GM23338 (cell line): Measurements from ENCODE around the gene ERCC5. TPM values are rescaled to one million over a fixed set of nuclear protein-coding genes. Genes with fewer than 3 reads are reported as not detected.

Experiments used
- ATAC-seq: fragments of 200-7000 bp; cut with Tn5 transposase; 3 replicates; pipeline ENCODE4 v1.9.1; 2020
- DNase-seq: peaks from one replicate; pipeline ENCODE4 v3.0.0-alpha.2; 2015; ENCODE audit warnings: low spot score
- H2AFZ ChIP-seq: fragments of 200-600 bp; sonication (generic); 2 replicates; pipeline ENCODE4 v1.8.0; 2016; ENCODE audit warnings: antibody characterized with exemption, mild to moderate bottlenecking, moderate library complexity
- H3F3A ChIP-seq: fragments of 200-600 bp; sonication (generic); replicated peaks from 2 replicates; pipeline ENCODE4 v1.8.0; 2017; ENCODE audit warnings: antibody characterized with exemption, mixed run types, low read depth
- H3K27ac ChIP-seq: fragments of 200-600 bp; sonication (generic); 2 replicates; pipeline ENCODE4 v1.6.1; 2016; ENCODE audit warnings: low read depth
- H3K27me3 ChIP-seq: fragments of 200-600 bp; sonication (generic); 2 replicates; pipeline ENCODE4 v1.8.0; 2016; ENCODE audit warnings: mild to moderate bottlenecking, mixed run types, moderate library complexity; ENCODE audit not compliant: insufficient read depth
- H3K36me3 ChIP-seq: fragments of 200-600 bp; sonication (generic); 2 replicates; pipeline ENCODE4 v1.8.0; 2016; ENCODE audit warnings: mild to moderate bottlenecking; ENCODE audit not compliant: insufficient read depth
- H3K4me1 ChIP-seq: fragments of 200-600 bp; sonication (generic); 2 replicates; pipeline ENCODE4 v1.8.0; 2016; ENCODE audit warnings: mild to moderate bottlenecking, moderate library complexity; ENCODE audit not compliant: insufficient read depth
- H3K4me2 ChIP-seq: fragments of 200-600 bp; sonication (generic); 2 replicates; pipeline ENCODE4 v1.7.1; 2017; ENCODE audit warnings: mixed run types
- H3K4me3 ChIP-seq: fragments of 200-600 bp; sonication (generic); 2 replicates; pipeline ENCODE4 v1.6.1; 2016; ENCODE audit warnings: mixed run types
- H3K79me2 ChIP-seq: fragments of 200-600 bp; sonication (generic); replicated peaks from 2 replicates; pipeline ENCODE4 v1.8.0; 2017; ENCODE audit warnings: mild to moderate bottlenecking; ENCODE audit not compliant: insufficient read depth
- H3K9me2 ChIP-seq: fragments of 200-600 bp; sonication (generic); 2 replicates; pipeline ENCODE4 v1.8.0; 2017; ENCODE audit not compliant: insufficient read depth
- H4K20me1 ChIP-seq: fragments of 200-600 bp; sonication (generic); replicated peaks from 2 replicates; pipeline ENCODE4 v1.8.0; 2017; ENCODE audit warnings: mild to moderate bottlenecking; ENCODE audit not compliant: insufficient read depth
- H3K27ac Mint-ChIP-seq: 2 replicates; pipeline ENCODE4 v1.8.0; 2020; ENCODE audit warnings: inconsistent platforms, mild to moderate bottlenecking, moderate library complexity, mixed read lengths
- H3K27me3 Mint-ChIP-seq: 3 replicates; pipeline ENCODE4 v1.8.0; 2022; ENCODE audit warnings: low read depth, mild to moderate bottlenecking, moderate library complexity, mixed read lengths, inconsistent platforms; ENCODE audit not compliant: insufficient read depth, poor library complexity
- H3K36me3 Mint-ChIP-seq: 3 replicates; pipeline ENCODE4 v1.8.0; 2021; ENCODE audit warnings: low read depth, mild to moderate bottlenecking, inconsistent platforms, moderate library complexity, mixed read lengths
- H3K4me1 Mint-ChIP-seq: 3 replicates; pipeline ENCODE4 v1.8.0; 2020; ENCODE audit warnings: mild to moderate bottlenecking, inconsistent platforms, mixed read lengths
- H3K4me3 Mint-ChIP-seq: 3 replicates; pipeline ENCODE4 v1.8.0; 2021; ENCODE audit warnings: moderate library complexity, mild to moderate bottlenecking, inconsistent platforms, mixed read lengths
- H3K9me3 Mint-ChIP-seq: 3 replicates; pipeline ENCODE4 v1.8.0; 2020; ENCODE audit warnings: moderate library complexity, mild to moderate bottlenecking, inconsistent platforms, mixed read lengths
- CREB1 ChIP-seq: fragments of 250-450 bp; sonication (Bioruptor Pico); IDR thresholded peaks from 2 replicates; pipeline ENCODE4 v1.5.0; 2020; ENCODE audit warnings: low read depth, mild to moderate bottlenecking, moderate library complexity
- CTCF ChIP-seq, 2 experiments: fragments of 200-600 bp in 1 of 2; sonication (generic) in 1 of 2; conservative IDR thresholded peaks; 2 replicates each; pipeline versions ENCODE4 v1.5.1 to v1.6.1; 2016 to 2017; ENCODE audit warnings: antibody characterized with exemption in 2 of 2, low read depth in 2 of 2, mild to moderate bottlenecking in 2 of 2, moderate library complexity in 1 of 2
- EZH2phosphoT487 ChIP-seq: fragments of 200-600 bp; sonication (generic); IDR thresholded peaks from one replicate; pipeline ENCODE4 v1.8.1; 2018; ENCODE audit warnings: antibody characterized with exemption; ENCODE audit not compliant: unreplicated experiment
- STAT1 ChIP-seq: IDR thresholded peaks from one replicate; pipeline ENCODE4 v1.6.1; 2016; ENCODE audit warnings: antibody characterized with exemption; ENCODE audit not compliant: unreplicated experiment
- ZNF114 ChIP-seq: fragments of 250-450 bp; sonication (Bioruptor Pico); IDR thresholded peaks from 2 replicates; pipeline ENCODE4 v1.5.0; 2020; ENCODE audit warnings: mild to moderate bottlenecking, moderate library complexity
- ZNF331 ChIP-seq: fragments of 250-450 bp; sonication (Bioruptor Pico); IDR thresholded peaks from 2 replicates; pipeline ENCODE4 v1.5.0; 2020; ENCODE audit warnings: low read depth, mild to moderate bottlenecking, moderate library complexity
- ZNF462 ChIP-seq: fragments of 250-450 bp; sonication (Bioruptor Pico); IDR thresholded peaks from 2 replicates; pipeline ENCODE4 v1.5.0; 2020; ENCODE audit warnings: mild to moderate bottlenecking, moderate library complexity
- polyA plus RNA-seq: library from polyadenylated mRNA; unstranded; fragments of >200 nt; fragmentation: Nextera tagmentation; extraction: Ambion mirVana; gene quantifications from 2 replicates; pipeline ENCODE4 v1.2.1, GENCODE V29; 2016
- total RNA-seq: library from RNA; depleted of rRNA; stranded (reverse); fragments of >200 nt; shearing (Covaris generic); gene quantifications from 2 replicates; pipeline ENCODE4 v1.2.3, GENCODE V29; 2014
- TF ChIP-seq, protein P1 (sequence below): IDR thresholded peaks from 2 replicates; pipeline ENCODE4 v1.6.1; 2016; ENCODE audit warnings: antibody characterized with exemption

ERCC5 gene
- total and polyA plus RNA-seq, 2 experiments from 2014 or later = 25.4 to 26.2 TPM

DNA sequence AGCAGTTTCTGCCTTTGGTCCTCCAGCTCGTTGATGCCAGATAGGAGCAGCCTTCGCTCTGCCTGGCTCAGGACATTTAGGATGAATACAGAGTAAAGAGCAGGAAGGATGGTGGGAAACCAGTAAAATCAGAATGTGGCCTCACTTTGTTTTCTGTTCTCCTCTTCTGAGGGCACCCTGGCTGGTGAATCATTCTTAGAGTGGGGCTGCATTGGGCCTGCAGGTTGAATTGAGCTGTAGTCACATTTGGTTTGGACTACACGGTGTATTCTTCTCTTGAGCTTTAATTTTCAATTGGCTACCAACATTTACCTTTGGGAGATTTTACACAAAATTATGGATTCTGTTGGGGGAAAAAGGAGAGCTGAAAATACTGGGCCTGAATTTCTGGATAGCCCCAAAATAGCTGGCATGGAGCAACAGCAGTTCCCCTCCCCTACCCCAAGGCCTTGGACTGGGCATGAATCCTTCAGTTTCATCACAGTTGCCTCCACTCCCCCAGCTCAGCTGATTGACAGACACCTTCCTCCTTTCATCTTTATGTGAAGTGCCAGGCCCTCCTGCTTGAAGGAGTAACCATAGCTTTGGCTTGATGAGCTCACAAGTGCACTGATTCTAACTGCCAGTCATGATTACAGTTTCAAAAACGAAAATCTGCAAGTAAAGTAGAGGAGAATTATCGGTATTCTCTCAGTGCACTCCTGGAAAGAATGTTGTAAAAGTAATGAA, 24.3 kb downstream of the ERCC5 start:
- Histone ChIP-seq H3K27me3 (no peaks in the 10 kb centered on the region), H3K27ac (peak overlapping the region; percentile 48; the same call in 1 of the 2 replicates), H3K79me2 (no peaks in the 10 kb centered on the region), H2AFZ (no peak overlapping the region), H3F3A (no peaks in the 10 kb centered on the region), H3K9me2 (no peaks in the 10 kb centered on the region), H4K20me1 (0 out of 2 replicates have a peak, but pooled peaks cover 2% of the 10 kb centered on the region), H3K36me3 (peaks cover 17% of the 10 kb centered on the region; the same call in 1 of the 2 replicates), H3K4me2 (no peak overlapping the region), H3K4me3 (no peak overlapping the region), H3K4me1 (0 out of 2 replicates have a peak, but pooled peaks cover 4% of the 10 kb centered on the region)
- Mint-ChIP-seq H3K4me1 (peaks cover 3% of the 10 kb centered on the region; the same call in 1 of the 3 replicates), H3K9me3 (no peaks in the 10 kb centered on the region), H3K27me3 (no peaks in the 10 kb centered on the region), H3K27ac (peak overlapping the region; percentile 27; the same call in 1 of the 2 replicates), H3K4me3 (no peak overlapping the region), H3K36me3 (peaks cover 36% of the 10 kb centered on the region)
- TF ChIP-seq ZNF114 (CRISPR knock-in tag) (no peak), ZNF462 (CRISPR knock-in tag) (no peak), ZNF331 (CRISPR knock-in tag) (no peak), CREB1 (CRISPR knock-in tag) (no peak), EZH2phosphoT487 (no peak), CTCF (conservative IDR thresholded peaks at IDR 0.05; ENCODE audit: low read depth in 2 of 2) (no peak), STAT1 (no peak)
- TF ChIP-seq, protein P1, sequence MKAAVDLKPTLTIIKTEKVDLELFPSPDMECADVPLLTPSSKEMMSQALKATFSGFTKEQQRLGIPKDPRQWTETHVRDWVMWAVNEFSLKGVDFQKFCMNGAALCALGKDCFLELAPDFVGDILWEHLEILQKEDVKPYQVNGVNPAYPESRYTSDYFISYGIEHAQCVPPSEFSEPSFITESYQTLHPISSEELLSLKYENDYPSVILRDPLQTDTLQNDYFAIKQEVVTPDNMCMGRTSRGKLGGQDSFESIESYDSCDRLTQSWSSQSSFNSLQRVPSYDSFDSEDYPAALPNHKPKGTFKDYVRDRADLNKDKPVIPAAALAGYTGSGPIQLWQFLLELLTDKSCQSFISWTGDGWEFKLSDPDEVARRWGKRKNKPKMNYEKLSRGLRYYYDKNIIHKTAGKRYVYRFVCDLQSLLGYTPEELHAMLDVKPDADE = no peak
- DNase-seq (no peak), ATAC-seq (peak; percentile 55)
